A549 (cell line): ENCODE data around the gene LRRC71.

Source experiments
- HOXA7 ChIP-seq: fragments of 250-450 bp; sonication (Bioruptor Pico); IDR thresholded peaks from 2 replicates; pipeline ENCODE4 v1.5.0; 2020; ENCODE audit warnings: mild to moderate bottlenecking, moderate library complexity
- RAD21 ChIP-seq, 2 experiments: fragments of >200 bp in 1 of 2; sonication (Bioruptor Twin) in 1 of 2; formaldehyde crosslinking in 1 of 2; IDR thresholded peaks in 1 of 2; conservative IDR thresholded peaks in 1 of 2; 2 replicates in 1 of 2; 3 replicates in 1 of 2; pipeline ENCODE4 v1.6.1; 2012 to 2018; ENCODE audit warnings: inconsistent platforms in 1 of 2
- RCOR1 ChIP-seq: fragments of 150-350 bp; IDR thresholded peaks from 2 replicates; pipeline ENCODE4 v1.6.1; 2014; ENCODE audit warnings: antibody characterized with exemption, low read length, low read depth
- TF ChIP-seq, protein P1 (sequence below): fragments of >200 bp; sonication (Bioruptor Twin); formaldehyde crosslinking; IDR thresholded peaks from 3 replicates; pipeline ENCODE4 v1.5.1; 2016

DNA sequence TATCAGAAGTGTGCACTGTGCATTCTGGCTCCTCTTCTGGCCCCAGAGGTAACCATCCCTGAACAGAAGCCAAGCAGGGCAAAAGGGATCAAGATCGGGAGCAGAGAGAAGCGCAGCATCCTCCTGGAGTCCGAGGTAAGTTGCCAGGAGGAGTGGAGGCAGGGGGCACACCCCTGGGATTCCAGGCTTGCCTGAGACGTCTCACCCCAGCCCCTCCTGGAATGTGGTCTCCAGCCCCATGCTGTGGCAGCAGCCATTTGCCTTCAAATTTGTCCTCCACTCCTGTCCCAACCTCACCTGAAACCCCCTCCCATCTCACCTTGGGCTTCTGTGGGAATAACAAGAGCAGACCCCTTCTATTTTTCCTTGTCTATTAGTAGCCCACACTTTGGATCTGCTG, 10.1 kb downstream of the LRRC71 start:
- TF ChIP-seq RAD21 (conservative IDR thresholded peaks at IDR 0.05 in 1 of 2, IDR thresholded peaks at IDR 0.05 in 1 of 2), result no peak
- TF ChIP-seq, protein P1, sequence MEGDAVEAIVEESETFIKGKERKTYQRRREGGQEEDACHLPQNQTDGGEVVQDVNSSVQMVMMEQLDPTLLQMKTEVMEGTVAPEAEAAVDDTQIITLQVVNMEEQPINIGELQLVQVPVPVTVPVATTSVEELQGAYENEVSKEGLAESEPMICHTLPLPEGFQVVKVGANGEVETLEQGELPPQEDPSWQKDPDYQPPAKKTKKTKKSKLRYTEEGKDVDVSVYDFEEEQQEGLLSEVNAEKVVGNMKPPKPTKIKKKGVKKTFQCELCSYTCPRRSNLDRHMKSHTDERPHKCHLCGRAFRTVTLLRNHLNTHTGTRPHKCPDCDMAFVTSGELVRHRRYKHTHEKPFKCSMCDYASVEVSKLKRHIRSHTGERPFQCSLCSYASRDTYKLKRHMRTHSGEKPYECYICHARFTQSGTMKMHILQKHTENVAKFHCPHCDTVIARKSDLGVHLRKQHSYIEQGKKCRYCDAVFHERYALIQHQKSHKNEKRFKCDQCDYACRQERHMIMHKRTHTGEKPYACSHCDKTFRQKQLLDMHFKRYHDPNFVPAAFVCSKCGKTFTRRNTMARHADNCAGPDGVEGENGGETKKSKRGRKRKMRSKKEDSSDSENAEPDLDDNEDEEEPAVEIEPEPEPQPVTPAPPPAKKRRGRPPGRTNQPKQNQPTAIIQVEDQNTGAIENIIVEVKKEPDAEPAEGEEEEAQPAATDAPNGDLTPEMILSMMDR, result no peak
- TF ChIP-seq RCOR1, result no peak
- TF ChIP-seq HOXA7, result no peak
